HG03139 (cell line): ENCODE results near the gene LGI2.
"Not testable (repeated sequence)": the region's sequence is repeated elsewhere in the genome, so short reads cannot be mapped to it uniquely, and the experiment has no call there.

Experiments used
- ATAC-seq: cut with Tn5 transposase; IDR thresholded peaks from one replicate; pipeline ENCODE4 v1.9.1; 2021; ENCODE audit not compliant: unreplicated experiment

The LGI2 gene, protein sequence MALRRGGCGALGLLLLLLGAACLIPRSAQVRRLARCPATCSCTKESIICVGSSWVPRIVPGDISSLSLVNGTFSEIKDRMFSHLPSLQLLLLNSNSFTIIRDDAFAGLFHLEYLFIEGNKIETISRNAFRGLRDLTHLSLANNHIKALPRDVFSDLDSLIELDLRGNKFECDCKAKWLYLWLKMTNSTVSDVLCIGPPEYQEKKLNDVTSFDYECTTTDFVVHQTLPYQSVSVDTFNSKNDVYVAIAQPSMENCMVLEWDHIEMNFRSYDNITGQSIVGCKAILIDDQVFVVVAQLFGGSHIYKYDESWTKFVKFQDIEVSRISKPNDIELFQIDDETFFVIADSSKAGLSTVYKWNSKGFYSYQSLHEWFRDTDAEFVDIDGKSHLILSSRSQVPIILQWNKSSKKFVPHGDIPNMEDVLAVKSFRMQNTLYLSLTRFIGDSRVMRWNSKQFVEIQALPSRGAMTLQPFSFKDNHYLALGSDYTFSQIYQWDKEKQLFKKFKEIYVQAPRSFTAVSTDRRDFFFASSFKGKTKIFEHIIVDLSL

DNA sequence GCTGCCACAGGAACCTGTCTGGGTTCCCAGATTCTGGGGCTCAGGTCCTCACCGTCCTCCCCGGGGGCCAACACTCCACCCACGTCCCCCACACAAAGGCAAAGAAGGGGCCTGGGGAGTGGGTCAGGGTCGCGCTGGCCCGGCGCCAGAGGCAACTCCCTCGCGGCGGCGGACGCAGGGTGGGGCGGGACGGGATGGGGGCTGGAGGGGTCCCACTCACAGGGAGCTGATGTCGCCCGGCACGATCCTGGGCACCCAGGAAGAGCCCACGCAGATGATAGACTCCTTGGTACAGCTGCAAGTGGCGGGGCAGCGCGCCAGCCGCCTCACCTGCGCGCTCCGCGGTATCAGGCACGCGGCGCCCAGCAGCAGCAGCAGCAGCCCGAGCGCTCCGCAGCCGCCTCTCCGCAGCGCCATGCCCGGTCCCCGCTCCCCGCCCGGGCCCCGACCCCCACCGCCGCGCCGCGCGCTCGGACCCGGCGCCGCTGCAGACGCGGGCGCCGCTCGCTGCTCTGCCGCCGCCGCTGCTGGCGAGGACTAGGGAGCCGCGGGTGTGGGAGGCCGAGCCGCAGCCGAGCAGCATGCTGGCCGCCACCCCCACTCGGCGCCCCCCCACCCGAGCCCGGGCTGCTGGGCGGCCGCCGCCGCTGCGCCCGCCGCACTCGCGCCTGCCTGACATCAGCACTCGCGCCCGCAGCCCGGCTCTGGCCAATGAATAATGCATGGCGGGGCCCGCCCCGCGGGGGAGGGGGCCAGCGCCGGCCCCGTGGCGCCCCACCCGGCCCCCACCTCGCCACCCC is at the start of gene LGI2:
Gene LGI2, minus strand, starts transcription at position 670 of the 800 bp plus-strand sequence. Its CDS starts 253 bp downstream, at position 417.
- no peak for ATAC-seq

DNA sequence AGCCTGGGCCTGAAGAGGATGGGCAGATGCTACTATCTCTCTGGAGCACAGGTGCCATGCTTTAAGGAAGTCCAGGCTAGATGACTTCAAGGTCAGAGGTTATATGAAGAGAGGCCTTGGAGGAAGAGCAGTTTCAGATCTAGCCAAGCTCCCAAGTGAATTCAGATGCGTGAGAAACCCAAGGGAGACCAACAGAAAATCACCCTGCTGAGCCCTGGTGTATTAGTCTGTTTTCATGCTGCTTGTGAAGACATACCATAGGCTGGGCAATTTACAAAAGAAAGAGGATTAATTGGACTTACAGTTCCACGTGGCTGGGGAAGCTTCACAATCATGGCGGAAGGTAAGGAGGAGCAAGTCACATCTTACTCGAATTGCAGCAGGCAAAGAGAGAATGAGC is 47.8 kb upstream of the LGI2 start:
- ATAC-seq: no peak

DNA sequence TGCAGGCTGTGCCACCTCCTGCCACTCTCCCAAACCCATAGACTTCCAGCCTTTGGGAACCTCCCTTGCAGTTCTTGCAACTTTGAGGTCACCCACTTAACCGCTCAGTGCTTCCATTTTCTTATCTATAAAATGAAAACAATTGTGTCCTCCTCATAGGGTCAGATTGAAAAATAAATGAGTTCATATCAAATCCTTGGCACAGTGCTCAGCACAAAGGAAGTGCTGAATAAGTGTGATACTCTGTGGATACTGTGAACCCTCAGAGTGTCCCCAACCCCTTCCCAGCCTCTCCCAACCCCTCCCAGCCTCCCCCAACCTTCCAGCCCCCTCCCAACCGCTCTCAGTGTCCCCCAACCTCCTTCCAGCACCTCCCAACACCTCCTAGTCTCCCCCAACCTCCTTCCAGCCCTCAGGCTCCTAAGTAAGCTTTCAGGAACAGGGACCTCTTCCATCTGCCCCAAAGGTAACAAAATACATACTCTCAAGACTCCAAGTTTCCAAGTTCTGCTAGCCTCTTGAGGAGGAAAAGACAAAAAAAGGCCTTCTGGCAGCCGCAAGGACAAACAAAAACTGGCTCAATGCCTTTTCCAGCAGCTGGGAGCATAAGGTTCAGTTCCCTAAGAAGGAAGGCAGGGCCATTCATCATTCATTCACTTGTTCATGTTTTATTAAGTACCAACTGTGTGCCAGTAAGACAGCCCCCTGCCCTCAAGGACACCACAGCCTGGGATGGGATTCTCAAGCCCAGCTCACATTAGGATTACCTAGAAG is 46.1 kb upstream of the LGI2 start:
- ATAC-seq: no peak

DNA sequence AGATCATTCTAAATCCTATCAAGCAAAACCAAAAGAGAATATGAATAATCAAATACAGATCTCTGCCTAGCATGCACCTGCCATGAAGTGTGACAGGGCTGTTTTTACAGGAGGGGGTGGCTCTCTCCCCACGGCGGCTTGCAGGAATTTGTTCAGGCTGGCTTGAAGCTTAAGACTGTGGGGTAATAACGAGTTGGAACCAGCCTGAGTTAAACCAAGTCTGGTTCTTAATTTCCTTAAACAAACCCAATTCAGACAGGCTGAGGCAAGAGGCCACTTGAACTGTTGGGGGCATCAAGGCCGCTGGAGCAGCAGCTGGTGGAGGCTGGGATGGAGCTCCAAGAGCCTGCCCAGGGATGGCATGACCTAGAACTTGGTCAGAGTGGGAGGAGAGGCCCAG is 45.1 kb upstream of the LGI2 start:
- no peak for ATAC-seq

DNA sequence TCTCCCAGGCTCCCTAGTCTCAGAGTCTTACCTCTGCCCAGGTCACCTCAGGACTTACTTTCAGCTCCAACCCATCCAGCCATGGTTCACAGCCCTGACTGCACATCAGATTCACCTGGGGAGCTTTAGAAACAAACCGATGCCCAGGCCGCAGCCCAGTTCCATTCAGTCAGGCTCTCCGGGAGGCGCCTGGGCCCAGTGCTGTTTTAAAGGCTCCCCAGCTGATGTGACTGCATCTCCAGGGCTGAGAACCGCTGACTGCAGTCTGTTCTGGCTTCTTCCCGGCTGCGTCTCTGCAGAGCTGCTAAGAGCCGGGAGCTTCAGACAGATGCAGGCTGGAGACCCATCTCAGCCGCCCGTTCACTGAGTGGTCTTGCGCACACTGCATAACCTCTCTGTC is 44.4 kb upstream of the LGI2 start:
- no peak for ATAC-seq

GRCh38 chr4:25070545-25070944 is 39.8 kb upstream of the LGI2 start:
- ATAC-seq: no peak

- ATAC-seq: no peak
Measured at GRCh38 chr4:25069014-25069413, 38.3 kb upstream of the LGI2 start.

- ATAC-seq: no peak
Measured at GRCh38 chr4:25068386-25068785, 37.6 kb upstream of the LGI2 start.

- no peak for ATAC-seq
Measured at GRCh38 chr4:25065932-25066590, 35.3 kb upstream of the LGI2 start.

- no peak for ATAC-seq
Measured at GRCh38 chr4:25065431-25065858, 34.7 kb upstream of the LGI2 start.

DNA sequence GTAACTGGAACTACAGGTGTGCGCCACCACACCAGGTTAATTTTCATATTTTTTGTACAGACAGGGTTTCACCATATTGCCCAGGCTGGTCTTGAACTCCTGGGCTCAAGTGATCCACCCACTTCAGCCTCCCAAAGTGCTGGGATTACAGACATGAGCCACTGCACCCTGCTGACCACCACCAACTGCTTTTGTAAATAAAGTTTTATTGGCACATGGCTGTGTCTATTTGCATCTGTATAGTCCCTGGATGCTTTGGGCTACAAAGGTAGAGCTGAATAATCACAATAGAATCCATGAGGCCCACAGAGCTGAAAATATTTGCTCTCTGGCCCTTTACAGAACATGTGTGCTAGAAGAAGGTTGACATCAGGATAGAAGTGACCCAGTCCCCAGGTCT is 33.7 kb upstream of the LGI2 start:
- ATAC-seq: not testable (repeated sequence)

GRCh38 chr4:25063116-25063515 is 32.4 kb upstream of the LGI2 start:
- no peak for ATAC-seq

GRCh38 chr4:25062098-25062497 is 31.4 kb upstream of the LGI2 start:
- ATAC-seq: no peak

DNA sequence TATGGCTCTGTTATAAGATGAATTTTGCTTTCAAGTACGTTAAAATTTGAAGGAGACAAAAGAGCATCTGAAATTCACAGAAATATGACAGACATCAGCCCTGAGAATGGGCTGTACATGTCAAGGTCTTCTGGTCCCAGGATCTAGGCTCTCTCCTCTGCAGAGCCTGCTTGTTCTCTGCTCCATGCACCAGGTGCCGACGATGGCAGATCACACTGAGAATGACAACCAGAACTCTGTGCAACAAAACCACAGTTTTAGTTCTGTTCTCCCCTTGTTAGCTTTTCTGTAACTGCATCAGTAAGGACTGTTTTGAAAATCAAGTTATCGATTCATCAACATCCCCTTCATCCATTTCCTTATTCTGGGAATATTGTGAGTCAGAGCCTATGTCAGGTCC is 30.9 kb upstream of the LGI2 start:
- ATAC-seq: no peak

DNA sequence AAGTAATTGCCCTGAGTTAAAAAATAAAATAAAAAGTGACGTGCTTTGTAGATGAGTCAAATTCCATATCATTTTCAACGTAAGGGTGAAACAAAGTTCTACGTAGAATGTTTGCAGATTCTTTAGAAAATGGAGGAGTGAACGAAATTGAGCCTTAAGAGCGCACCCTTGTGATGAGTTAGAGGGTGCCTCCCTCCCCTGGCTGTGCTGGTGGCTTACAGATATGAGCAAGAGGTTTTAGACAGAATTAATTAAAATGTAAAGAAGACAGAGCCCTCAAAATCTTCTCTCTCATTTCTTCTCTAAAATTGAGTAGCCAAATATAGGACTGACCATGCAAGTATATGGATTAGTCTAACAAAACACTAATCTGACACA is 30.2 kb upstream of the LGI2 start:
- no peak for ATAC-seq

DNA sequence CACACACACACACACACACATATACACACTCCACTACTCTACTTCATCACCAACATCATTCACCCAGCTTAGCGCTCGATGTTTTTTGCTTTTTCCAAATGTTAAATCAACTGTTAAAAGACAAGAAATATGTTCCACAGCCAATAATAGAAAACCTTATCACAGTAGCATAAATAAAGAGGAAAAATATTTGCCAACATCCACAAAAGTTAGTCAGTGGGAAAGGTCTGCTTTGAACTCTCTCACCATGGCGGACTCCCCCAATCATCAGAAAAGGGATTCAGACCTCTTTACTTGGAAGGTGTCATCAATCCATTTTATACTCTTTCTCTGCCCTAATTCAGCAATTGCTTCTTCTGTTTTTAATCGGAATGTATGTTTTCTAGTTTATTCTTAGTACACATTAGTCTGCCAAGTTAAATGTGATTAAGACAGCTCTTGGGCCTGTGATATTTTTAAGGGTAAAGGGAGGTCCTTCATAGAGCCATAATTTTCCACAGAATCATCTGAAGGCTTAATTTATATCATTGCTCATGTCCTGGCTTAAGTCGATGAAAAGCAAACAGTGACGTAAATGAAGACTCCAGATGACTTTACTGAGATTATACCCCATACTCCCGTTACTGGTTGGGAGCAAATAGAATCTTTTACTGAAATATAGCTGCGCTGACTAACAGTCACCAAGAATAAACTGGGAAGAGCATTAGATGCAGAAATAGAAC is 29.7 kb upstream of the LGI2 start:
- ATAC-seq: no peak

DNA sequence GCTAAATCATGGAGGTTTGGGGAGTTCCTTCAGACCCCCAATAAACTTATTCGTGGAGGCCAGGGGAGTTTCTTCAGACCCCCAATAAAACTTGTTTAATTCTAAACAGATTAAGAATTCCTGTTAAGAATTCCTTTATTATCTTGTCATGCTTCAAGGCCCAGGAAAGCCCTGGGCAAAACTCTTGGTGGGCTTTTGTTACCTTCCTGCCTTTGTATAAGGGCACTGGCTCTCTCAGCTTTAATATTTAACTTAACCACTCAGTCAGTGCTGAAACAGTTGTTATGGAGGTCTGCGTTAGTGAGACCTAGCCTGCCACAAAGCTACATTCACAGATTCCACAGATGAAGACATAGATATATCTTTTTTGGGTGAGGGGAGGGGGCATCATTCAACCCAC is 29.0 kb upstream of the LGI2 start:
- no peak for ATAC-seq

DNA sequence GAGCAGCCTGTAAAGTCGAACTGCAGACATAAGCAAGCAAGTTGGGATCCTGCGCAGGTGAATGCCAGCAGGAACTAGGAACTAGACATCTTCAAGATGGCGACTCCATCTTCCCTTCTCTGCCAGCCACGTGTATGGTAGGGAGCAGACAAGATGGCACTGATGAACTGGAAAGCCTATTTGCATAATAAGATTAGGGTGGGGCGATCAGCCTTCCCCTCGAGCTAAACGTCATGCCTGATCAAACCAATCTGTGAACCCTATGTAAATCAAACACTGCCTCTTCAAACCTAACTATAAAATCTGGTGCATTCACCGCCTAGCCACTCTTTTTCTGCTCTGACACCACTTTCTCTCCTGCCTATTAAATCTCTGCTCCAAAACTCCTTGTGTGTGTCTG is 28.1 kb upstream of the LGI2 start:
- ATAC-seq: no peak

- no peak for ATAC-seq
Measured at GRCh38 chr4:25057299-25057698, 26.6 kb upstream of the LGI2 start.

GRCh38 chr4:25052037-25052436 is 21.3 kb upstream of the LGI2 start:
- not testable (repeated sequence) for ATAC-seq
